T follicular helper cell (primary cell): ENCODE data around the gene CFAP298.
"Not testable (repeated sequence)": the region's sequence is repeated elsewhere in the genome, so short reads cannot be mapped to it uniquely, and the experiment has no call there.

Experiments used
- DNase-seq: peaks from one replicate; pipeline ENCODE4 v3.0.0-alpha.2; 2020; ENCODE audit warnings: low read depth

The CFAP298 gene

DNA sequence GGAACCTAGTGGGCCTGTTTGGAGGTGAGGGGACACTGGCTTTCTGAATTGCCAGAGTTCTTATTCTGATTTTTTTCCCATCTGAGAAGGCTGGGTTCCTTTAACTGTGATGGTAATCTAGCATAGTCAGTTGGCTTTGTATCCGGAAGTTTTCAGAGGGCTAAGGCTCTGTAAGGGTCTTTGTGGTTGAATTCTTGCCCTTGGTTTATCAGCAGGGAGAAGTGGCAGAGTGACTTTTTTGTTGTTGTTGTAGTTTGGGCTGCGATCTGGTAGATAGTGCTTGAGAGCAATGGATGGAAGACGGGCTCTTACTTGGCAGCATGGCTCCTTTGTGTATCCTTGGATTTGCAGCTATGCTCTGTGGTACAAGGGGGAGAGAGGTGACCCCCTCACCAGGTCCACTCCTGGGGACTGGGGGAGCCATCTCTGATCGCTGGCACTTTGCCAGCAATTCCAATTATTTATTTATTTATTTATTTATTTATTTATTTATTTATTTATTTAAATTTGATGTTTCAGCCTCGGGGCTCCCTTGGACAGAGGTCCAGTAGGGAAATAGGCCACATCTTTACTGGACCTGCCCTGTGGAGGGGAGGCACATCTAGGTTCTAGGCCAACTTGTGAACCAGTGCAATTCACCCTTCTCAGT lies 45.3 kb downstream of the CFAP298 start:
- no peak for DNase-seq

DNA sequence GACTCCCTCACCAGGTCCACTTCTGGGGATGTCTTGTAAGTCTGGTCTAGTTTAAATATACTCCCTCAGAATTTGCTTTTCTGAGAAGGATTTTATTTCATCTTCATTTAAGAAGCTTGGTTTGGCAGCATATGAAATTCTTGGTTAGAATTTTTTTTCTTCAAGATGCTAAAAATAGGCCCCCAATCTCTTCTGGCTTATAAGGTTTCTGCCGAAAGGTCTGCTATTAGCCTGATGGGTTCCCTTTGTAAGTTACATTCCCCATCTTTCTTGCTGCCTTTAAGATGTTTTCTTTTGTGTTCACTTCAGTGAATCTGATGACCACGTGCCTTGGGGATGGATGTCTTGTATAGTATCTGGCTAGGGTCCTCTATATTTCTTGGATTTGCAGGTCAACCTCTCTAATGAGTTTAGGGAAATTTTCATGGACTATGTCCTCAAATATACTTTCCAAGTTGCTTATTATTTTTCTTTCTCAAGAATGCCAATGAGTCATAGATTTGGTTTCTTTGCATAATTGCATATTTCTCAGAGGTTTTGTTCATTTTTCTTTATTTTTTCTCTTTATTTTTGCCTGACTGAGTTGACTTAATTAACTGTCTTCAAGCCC lies 46.2 kb downstream of the CFAP298 start:
- no peak for DNase-seq

DNA sequence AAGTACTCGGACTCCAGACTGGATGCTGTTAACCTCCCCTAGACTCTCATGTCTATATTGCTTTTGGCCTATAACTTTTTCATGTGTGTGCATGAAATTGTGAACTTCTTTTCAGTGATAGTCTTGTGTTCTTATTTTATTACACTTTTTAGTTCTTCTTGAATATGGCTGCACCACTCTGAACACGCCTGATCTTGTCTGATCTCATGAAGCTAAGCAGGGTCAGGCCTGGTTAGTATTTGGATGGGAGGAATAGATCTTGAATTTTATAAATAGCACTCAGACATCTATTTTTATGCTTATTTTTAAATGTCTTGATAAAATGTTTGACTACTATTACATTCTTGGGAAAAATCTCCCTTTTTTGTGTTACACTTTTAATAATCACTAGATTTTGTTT lies 49.3 kb downstream of the CFAP298 start:
- no peak for DNase-seq

DNA sequence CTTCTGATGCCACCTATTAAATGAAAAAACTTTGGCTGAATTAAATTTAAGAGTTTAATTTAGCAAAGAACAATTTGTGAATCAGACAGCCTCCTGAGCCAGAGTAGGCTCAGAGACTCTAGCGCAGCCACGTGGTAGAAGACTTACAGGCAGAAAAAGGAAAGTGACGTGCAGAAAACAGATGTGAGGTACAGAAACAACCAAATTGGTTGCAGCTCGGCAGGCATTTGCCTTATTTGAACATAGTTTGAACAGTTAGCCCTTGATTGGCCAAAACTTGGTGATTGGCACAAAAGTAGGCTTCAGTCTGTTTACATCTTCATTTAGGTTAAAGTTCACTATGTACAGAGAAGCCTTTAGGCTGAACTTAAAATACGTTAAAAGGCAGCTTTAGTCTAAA lies 49.8 kb downstream of the CFAP298 start:
- DNase-seq = no peak

DNA sequence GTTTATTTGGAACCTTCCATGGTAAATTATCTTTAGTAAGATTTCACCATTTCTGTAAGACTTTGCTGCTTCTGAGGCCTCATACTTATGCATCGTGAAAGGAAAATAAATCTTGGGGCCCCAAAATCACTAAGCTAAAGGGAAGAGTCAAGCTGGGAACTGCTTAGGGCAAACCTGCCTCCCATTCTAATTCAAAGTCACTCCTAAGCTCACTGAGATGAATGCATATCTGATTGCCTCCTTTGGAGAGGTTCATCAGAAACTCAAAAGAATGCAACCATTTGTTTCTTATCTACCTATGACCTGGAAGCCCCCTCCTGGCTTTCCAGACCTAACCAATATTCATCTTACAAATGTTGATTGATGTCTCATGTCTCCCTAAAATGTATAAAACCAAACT lies 50.7 kb downstream of the CFAP298 start:
- not testable (repeated sequence) for DNase-seq

DNA sequence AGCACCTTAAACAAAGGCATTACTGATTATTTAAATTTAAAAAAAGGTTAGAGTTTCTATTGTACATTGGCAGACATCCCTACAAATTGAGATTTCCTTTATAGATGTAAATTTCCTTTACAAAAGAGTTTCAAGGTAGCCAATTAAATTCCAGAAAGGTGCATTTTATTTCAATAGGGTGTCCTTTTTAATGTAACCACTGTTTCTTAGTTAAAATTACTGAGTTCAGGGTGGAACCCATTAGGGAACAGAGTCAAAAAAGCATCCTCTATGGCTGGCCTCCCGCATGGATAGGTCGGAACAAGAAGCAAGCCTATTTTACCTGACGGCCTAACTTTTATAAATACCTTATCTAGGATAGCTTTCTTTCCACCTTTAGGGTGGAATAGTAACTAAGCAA lies 51.3 kb downstream of the CFAP298 start:
- DNase-seq = no peak

DNA sequence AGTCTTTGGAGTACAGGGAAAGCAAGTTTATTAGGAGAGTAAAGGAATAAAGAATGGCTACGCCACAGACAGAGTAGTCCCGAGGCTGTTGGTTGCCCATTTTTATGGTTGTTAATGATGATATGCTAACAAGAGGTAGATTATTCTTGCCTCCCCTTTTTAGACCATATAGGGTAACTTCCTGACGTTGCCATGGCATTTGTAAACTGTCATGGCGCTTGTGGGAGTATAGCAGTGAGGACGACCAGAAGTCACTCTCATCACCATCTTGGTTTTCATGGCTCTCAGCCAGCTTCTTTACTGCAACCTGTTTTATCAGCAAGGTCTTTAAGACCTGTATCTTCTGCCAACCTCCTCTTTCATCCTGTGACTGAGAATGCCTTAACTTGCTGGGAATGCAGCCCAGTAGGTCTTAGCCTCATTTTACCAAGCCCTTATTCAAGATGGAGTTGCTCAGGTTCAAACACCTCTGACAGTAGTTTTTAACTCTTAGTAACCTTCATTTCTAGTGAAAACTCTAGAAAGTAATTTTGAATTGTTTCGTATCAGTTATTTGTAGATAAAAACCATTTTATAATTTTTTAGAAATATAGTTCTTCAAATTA lies 53.1 kb downstream of the CFAP298 start:
- DNase-seq = no peak

DNA sequence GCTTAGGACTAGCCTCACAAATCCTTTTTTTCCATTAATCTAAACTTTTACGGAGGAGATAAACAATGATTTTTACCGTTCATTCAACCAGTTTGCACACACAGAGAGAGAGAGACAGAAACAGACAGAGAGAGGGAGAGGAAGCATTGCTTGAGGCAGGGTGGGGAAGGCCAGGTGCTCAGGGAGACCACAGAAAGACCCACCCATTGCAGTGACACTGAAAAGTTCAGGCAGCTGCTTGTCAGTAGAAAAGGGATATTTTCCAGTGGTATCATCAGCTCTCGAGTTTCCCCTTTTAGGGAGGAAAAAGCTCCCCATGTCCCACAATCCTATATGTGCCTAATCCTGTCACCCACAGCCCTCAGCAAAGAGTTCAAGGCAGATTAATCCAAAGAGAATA lies 54.1 kb downstream of the CFAP298 start:
- no peak for DNase-seq

DNA sequence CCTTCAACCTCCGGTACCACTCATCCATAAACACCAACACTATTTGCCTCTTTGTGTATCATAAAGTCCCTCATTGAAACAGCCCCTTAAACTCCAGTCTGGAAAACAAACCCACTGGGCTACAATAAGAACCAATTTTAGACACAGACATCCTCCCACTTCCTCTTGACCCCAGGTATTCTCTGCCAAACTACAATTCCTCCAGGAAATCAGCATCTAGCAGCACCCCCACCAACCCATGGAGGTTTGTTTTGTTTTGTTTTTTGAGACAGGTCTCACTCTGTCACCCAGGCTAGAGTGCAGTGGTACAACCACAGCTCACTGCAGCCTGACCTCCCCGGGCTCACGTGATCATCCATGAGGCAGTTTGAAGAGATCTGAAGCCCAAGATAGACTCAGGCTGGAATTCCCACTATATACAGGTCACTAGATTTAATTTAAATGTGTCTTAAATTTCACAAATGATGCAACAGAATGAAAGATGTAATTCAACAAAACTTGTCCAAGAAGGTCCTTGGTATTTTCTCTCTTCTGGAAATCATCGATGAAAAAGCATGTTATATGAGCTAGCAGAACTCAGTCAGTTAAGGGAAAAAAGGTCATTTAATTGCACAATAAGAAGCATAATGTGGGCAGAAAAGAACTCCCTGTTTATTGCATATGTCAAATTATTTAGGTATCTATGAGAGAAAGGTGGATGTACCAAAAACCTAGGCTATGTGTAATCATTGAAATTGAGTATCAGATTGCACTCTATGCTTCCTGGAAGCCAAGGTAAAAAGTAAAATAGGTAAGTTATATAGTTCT lies 57.1 kb downstream of the CFAP298 start:
- no peak for DNase-seq

DNA sequence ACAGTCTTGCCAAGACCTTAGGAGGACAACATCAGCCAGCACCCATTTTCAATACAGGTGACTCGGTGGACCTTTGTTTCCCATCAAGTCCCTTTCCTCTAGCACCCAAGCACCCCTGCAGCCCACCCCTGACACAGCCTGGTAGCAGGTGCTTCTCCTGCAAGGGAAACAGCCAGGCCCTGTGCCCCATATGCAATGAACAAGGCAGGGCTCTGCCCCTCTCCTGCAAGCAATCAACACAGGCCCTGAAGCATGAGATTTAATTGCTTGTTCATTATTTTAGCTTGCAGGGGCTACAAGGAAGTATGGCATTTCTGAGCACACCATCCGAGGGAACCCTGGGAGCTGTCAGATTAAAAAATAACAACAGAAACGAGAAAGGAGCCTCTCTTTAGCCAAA lies 62.3 kb downstream of the CFAP298 start:
- DNase-seq = no peak

DNA sequence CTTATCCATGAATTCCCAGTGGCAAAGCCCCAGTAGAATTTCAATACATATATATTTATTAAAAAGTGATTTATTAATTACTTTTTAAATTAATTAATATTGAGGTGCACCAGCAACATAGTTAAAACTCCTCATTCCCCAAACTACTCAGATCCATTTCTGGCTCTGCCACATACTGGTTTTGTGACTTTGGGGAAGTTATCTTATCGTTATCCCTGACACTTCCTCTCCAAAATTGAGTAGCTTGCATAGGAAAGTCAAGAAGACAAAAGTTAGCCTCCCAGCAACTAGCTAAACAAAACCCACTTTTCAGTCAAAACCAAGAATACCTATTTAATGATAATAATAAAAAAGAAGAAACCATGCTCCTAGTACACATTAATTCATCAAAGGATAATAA lies 62.7 kb downstream of the CFAP298 start:
- no peak for DNase-seq
